Activated T-cell treated with anti-CD3 and anti-CD28 coated beads, Interleukin-2, amount 50 U/mL, for 72 hours (primary cell): Measurements from ENCODE around the gene PRKCE. TPM values are rescaled to one million over a fixed set of nuclear protein-coding genes. Genes with fewer than 3 reads are reported as not detected.
"Not testable (repeated sequence)": the region's sequence is repeated elsewhere in the genome, so short reads cannot be mapped to it uniquely, and the experiment has no call there.

ENCODE experiments used
- ATAC-seq, 2 donors: fragments of 150-1000 bp; cut with Tn5 transposase; replicated peaks in 1 of 2; 2 replicates each; pipeline ENCODE4 v1.10.0; 2021; ENCODE audit warnings: moderate library complexity in 2 of 2, mild to moderate bottlenecking in 1 of 2
- DNase-seq, 2 donors: peaks; one replicate each; pipeline ENCODE4 v3.0.0; 2021 to 2022; ENCODE audit warnings: mixed read lengths in 1 of 2
- H3K27ac Mint-ChIP-seq: one replicate; pipeline ENCODE4 v1.8.0; 2022; ENCODE audit warnings: mild to moderate bottlenecking, moderate library complexity, mixed read lengths
- H3K27me3 Mint-ChIP-seq: one replicate; pipeline ENCODE4 v1.8.0; 2022; ENCODE audit warnings: low read depth, mixed read lengths
- H3K36me3 Mint-ChIP-seq, 2 donors: one replicate each; pipeline ENCODE4 v1.8.0; 2022; ENCODE audit warnings: mixed read lengths in 2 of 2, mild to moderate bottlenecking in 1 of 2; ENCODE audit not compliant: insufficient read depth in 2 of 2
- H3K4me1 Mint-ChIP-seq: one replicate; pipeline ENCODE4 v1.8.0; 2022; ENCODE audit warnings: low read depth, mixed read lengths
- H3K4me3 Mint-ChIP-seq, 2 donors: one replicate each; pipeline ENCODE4 v1.8.0; 2022; ENCODE audit warnings: mild to moderate bottlenecking in 2 of 2, mixed read lengths in 2 of 2, moderate library complexity in 2 of 2
- H3K9me3 Mint-ChIP-seq, 2 donors: one replicate each; pipeline ENCODE4 v1.8.0; 2022; ENCODE audit warnings: mixed read lengths in 2 of 2
- total RNA-seq, 2 donors: library from RNA; stranded (reverse); gene quantifications; one replicate each; pipeline ENCODE4 v1.2.3, GENCODE V29; 2022

PRKCE gene
- total RNA-seq, 2 donors from 2014 or later, result 19.3 to 35.3 TPM

- DNase-seq (no peak), ATAC-seq (no peak)
- H3K4me3 Mint-ChIP-seq, result no peak overlapping the region
- H3K27ac Mint-ChIP-seq, result no peak overlapping the region
- no peaks in the 10 kb centered on the region for H3K9me3 Mint-ChIP-seq
- no peaks in the 10 kb centered on the region for H3K27me3 Mint-ChIP-seq
- no peaks in the 10 kb centered on the region for H3K36me3 Mint-ChIP-seq
- peaks cover under 1% of the 10 kb centered on the region for H3K4me1 Mint-ChIP-seq
Measured at GRCh38 chr2:45909677-45910191, 258.3 kb downstream of the PRKCE start.

- no peaks in the 10 kb centered on the region for H3K27me3 Mint-ChIP-seq
- ATAC-seq, result no peak
Measured at GRCh38 chr2:45910473-45911060, 259.1 kb downstream of the PRKCE start.

GRCh38 chr2:45911538-45911937 is 260.1 kb downstream of the PRKCE start:
- Mint-ChIP-seq H3K27ac (no peak overlapping the region), H3K36me3 (no peaks in the 10 kb centered on the region), H3K4me1 (no peaks in the 10 kb centered on the region), H3K4me3 (no peak overlapping the region), H3K27me3 (no peaks in the 10 kb centered on the region), H3K9me3 (no peaks in the 10 kb centered on the region)
- ATAC-seq, result no peak
- DNase-seq, result no peak

More at GRCh38 chr2:45910473-45911060, 259.1 kb downstream of the PRKCE start:
- H3K27ac Mint-ChIP-seq, result no peak overlapping the region
- H3K36me3 Mint-ChIP-seq, result no peaks in the 10 kb centered on the region
- no peaks in the 10 kb centered on the region for H3K4me1 Mint-ChIP-seq
- H3K4me3 Mint-ChIP-seq, result no peak overlapping the region
- DNase-seq, result no peak
- H3K9me3 Mint-ChIP-seq, result no peaks in the 10 kb centered on the region

GRCh38 chr2:45912109-45912508 is 260.6 kb downstream of the PRKCE start:
- Mint-ChIP-seq H3K27me3 (no peaks in the 10 kb centered on the region), H3K36me3 (no peaks in the 10 kb centered on the region), H3K9me3 (no peaks in the 10 kb centered on the region), H3K27ac (no peak overlapping the region), H3K4me1 (no peaks in the 10 kb centered on the region), H3K4me3 (no peak overlapping the region)
- ATAC-seq, result no peak
- no peak for DNase-seq

GRCh38 chr2:45913539-45913938 is 262.1 kb downstream of the PRKCE start:
- DNase-seq (no peak), ATAC-seq (no peak)
- no peaks in the 10 kb centered on the region for H3K9me3 Mint-ChIP-seq
- H3K27ac Mint-ChIP-seq, result no peak overlapping the region
- H3K4me3 Mint-ChIP-seq, result no peak overlapping the region
- H3K27me3 Mint-ChIP-seq, result no peaks in the 10 kb centered on the region
- no peaks in the 10 kb centered on the region for H3K36me3 Mint-ChIP-seq
- H3K4me1 Mint-ChIP-seq, result no peaks in the 10 kb centered on the region

DNA sequence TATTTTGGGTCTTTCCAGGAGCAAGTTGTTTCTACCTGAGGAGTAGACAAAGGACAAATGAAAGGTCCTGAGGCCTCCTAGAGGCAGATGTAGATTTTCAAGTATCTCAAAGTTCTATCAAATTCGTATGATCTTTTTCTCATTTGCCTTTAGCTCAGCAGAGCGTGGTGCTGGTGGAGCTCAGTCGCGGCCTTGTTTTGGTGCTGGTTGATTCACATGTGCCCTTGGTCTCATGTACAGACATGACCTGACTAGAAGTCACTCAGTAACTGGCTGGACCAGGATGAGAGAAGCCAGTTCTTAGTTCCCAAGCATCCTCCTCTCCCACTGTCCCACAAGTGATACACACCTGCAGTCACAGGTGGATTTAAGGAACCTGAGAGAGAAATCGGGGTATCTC is 264.0 kb downstream of the PRKCE start:
- no peak for DNase-seq
- no peaks in the 10 kb centered on the region for H3K9me3 Mint-ChIP-seq
- no peaks in the 10 kb centered on the region for H3K4me1 Mint-ChIP-seq
- H3K4me3 Mint-ChIP-seq, result no peak overlapping the region
- H3K36me3 Mint-ChIP-seq, result no peaks in the 10 kb centered on the region
- no peak overlapping the region for H3K27ac Mint-ChIP-seq
- no peaks in the 10 kb centered on the region for H3K27me3 Mint-ChIP-seq
- no peak for ATAC-seq

- ATAC-seq, H3K4me3 Mint-ChIP-seq, DNase-seq, H3K36me3 Mint-ChIP-seq, H3K9me3 Mint-ChIP-seq, H3K4me1 Mint-ChIP-seq, H3K27me3 Mint-ChIP-seq, H3K27ac Mint-ChIP-seq: not testable (repeated sequence)
Measured at GRCh38 chr2:45917561-45918176, 266.2 kb downstream of the PRKCE start.

DNA sequence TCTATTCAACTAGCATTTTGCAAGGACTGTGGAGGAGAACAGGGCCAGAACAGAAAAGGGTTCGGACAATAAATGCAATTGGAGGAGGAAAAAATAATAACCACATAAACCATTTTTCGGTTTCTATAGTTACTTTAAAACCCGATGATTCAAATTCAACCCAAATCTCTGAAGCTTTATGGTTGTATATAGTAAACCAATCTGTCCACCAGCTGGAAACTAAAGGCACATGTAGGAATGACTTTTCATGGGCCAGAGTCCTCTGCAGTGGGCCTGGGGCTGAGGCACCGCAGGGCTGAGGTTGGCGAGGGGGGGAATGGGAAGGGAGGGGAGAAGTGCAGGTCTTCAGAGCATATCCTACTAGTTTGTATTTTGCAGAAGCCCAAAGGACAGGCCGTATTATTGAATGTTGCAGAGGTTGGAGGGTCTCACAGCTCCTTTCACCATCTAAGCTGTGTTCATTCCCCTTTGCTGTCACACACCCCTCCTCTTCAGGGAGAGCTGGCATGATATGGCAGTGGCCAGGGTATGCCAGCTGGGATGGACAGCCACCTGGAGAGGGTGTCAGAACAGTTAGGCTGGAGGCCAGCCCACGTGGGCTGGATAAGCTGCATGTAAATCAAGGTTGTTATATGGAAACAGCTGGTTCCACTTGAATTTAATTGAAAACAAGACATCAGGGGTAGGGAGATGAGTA is 267.1 kb downstream of the PRKCE start:
- H3K27ac Mint-ChIP-seq, result no peak overlapping the region
- H3K36me3 Mint-ChIP-seq, result no peaks in the 10 kb centered on the region
- no peaks in the 10 kb centered on the region for H3K9me3 Mint-ChIP-seq
- no peaks in the 10 kb centered on the region for H3K27me3 Mint-ChIP-seq
- ATAC-seq (no peak), DNase-seq (no peak)
- no peak overlapping the region for H3K4me3 Mint-ChIP-seq
- no peaks in the 10 kb centered on the region for H3K4me1 Mint-ChIP-seq

GRCh38 chr2:45919160-45919650 is 267.7 kb downstream of the PRKCE start:
- Mint-ChIP-seq H3K4me3 (no peak overlapping the region), H3K9me3 (no peaks in the 10 kb centered on the region), H3K4me1 (no peaks in the 10 kb centered on the region), H3K36me3 (no peaks in the 10 kb centered on the region), H3K27ac (no peak overlapping the region), H3K27me3 (no peaks in the 10 kb centered on the region)
- DNase-seq (no peak), ATAC-seq (no peak)

- H3K36me3 Mint-ChIP-seq, result no peaks in the 10 kb centered on the region
- H3K27ac Mint-ChIP-seq, result no peak overlapping the region
- H3K4me1 Mint-ChIP-seq, result no peaks in the 10 kb centered on the region
- DNase-seq (no peak), ATAC-seq (no peak)
- no peak overlapping the region for H3K4me3 Mint-ChIP-seq
- H3K9me3 Mint-ChIP-seq, result no peaks in the 10 kb centered on the region
- no peaks in the 10 kb centered on the region for H3K27me3 Mint-ChIP-seq
Measured at GRCh38 chr2:45919711-45920111, 268.2 kb downstream of the PRKCE start.

DNA sequence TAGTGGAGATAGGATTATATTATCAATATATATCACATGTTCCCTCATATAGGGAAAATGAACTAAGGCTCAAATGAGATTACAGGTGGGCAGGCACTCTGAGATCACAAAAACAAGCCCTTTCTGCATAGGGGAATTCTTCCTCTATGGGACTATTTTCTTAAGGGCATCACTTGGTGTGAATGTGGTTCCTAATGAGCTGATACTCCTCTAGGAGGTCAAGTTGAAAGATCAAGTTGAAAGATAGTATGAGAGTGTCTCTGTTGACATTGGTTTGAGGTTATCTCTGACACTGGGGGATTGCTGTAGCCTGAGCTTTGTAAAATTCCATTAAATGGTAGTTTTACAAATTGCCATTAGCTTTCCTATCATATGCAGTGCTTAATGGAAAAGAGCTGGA is 270.4 kb downstream of the PRKCE start:
- H3K27me3 Mint-ChIP-seq, result no peaks in the 10 kb centered on the region
- H3K4me3 Mint-ChIP-seq, result no peak overlapping the region
- no peaks in the 10 kb centered on the region for H3K36me3 Mint-ChIP-seq
- no peaks in the 10 kb centered on the region for H3K4me1 Mint-ChIP-seq
- ATAC-seq (no peak), DNase-seq (no peak)
- no peaks in the 10 kb centered on the region for H3K9me3 Mint-ChIP-seq
- no peak overlapping the region for H3K27ac Mint-ChIP-seq

DNA sequence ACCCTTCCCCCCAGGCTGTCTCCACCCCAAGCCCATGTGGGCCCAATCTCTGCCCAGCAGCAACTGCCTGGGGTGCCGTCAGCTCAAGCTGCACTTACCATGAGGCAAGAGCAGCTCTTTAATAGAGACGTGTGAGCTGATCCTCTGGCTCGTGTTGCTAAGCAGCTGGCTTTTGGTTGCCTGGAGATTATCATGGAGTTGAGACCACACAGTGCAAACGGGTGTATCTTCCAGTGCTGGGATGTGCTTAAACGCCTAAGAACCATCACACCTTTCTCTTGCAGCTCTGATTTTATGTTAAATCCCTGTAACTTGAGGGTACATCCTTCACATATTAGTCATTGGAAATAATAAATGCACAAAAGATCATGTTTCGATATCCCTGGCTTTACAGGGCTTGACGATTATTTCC is 271.1 kb downstream of the PRKCE start:
- ATAC-seq (no peak), DNase-seq (no peak)
- H3K4me1 Mint-ChIP-seq, result no peaks in the 10 kb centered on the region
- H3K4me3 Mint-ChIP-seq, result no peak overlapping the region
- H3K9me3 Mint-ChIP-seq, result no peaks in the 10 kb centered on the region
- no peak overlapping the region for H3K27ac Mint-ChIP-seq
- H3K36me3 Mint-ChIP-seq, result no peaks in the 10 kb centered on the region
- no peaks in the 10 kb centered on the region for H3K27me3 Mint-ChIP-seq

DNA sequence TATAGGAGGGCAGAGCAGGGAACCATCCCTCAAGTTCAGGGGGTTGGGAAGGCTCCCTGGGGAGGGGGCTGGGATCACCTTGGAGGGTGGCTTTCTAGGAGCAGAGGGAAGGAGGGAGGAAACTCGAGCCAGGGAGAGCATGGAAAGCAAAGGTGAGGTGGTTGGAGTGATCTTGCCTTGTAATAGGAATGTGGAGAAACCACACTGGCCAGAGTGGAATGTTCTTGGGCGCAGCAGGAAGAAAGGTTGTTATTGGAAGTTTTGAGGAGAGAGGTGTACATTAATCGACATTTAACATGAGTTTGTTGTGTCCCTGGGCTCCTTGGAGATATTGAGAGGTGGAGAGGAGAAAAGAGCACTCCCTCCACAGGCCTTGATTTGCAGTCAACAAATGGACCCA is 272.2 kb downstream of the PRKCE start:
- no peaks in the 10 kb centered on the region for H3K4me1 Mint-ChIP-seq
- no peak for DNase-seq
- no peaks in the 10 kb centered on the region for H3K27me3 Mint-ChIP-seq
- no peaks in the 10 kb centered on the region for H3K36me3 Mint-ChIP-seq
- no peak overlapping the region for H3K27ac Mint-ChIP-seq
- no peak overlapping the region for H3K4me3 Mint-ChIP-seq
- ATAC-seq, result no peak
- no peaks in the 10 kb centered on the region for H3K9me3 Mint-ChIP-seq
